GM18870 (cell line): ENCODE data around the gene PPP1R3E.
A peak's percentile ranks its signal among the peaks of the same experiment; 100 is the strongest.
"Not testable (repeated sequence)": the region's sequence is repeated elsewhere in the genome, so short reads cannot be mapped to it uniquely, and the experiment has no call there.

ENCODE experiments used
- ATAC-seq: cut with Tn5 transposase; IDR thresholded peaks from one replicate; pipeline ENCODE4 v1.9.1; 2021; ENCODE audit warnings: moderate library complexity; ENCODE audit not compliant: unreplicated experiment

PPP1R3E gene

GRCh38 chr14:23297611-23298277, 4.9 kb downstream of the PPP1R3E start:
- no peak for ATAC-seq

- ATAC-seq, result no peak
These were observed 5.6 kb downstream of the PPP1R3E start for GRCh38 chr14:23297096-23297495.

- ATAC-seq, result no peak
These were observed 6.5 kb downstream of the PPP1R3E start for GRCh38 chr14:23296012-23296777.

GRCh38 chr14:23294734-23295561, 7.7 kb downstream of the PPP1R3E start:
- no peak for ATAC-seq

- ATAC-seq, result no peak
These were observed 15.7 kb downstream of the PPP1R3E start for GRCh38 chr14:23286902-23287479.

- ATAC-seq, result peak; percentile 97
These were observed 16.4 kb downstream of the PPP1R3E start, which contains the start of gene HOMEZ for GRCh38 chr14:23286020-23286901. Gene HOMEZ, minus strand, starts transcription at chr14:23286132. Its CDS starts 180 bp downstream, at chr14:23285952.

GRCh38 chr14:23285530-23286019, 17.1 kb downstream of the PPP1R3E start:
- peak; percentile 10 for ATAC-seq

- no peak for ATAC-seq
These were observed 17.8 kb downstream of the PPP1R3E start for GRCh38 chr14:23284654-23285529.

GRCh38 chr14:23281247-23281646, 21.4 kb downstream of the PPP1R3E start:
- ATAC-seq, result no peak

- ATAC-seq, result not testable (repeated sequence)
These were observed 24.7 kb downstream of the PPP1R3E start for GRCh38 chr14:23277928-23278327.

- ATAC-seq, result no peak
These were observed 25.5 kb downstream of the PPP1R3E start for GRCh38 chr14:23277189-23277588.

GRCh38 chr14:23275412-23275811, 27.2 kb downstream of the PPP1R3E start:
- ATAC-seq, result no peak

GRCh38 chr14:23269193-23269592, 33.5 kb downstream of the PPP1R3E start:
- no peak for ATAC-seq

GRCh38 chr14:23260849-23261248, 41.8 kb downstream of the PPP1R3E start:
- ATAC-seq, result not testable (repeated sequence)

- ATAC-seq, result no peak
These were observed 43.2 kb downstream of the PPP1R3E start for GRCh38 chr14:23259426-23259825.

- ATAC-seq, result no peak
These were observed 44.4 kb downstream of the PPP1R3E start for GRCh38 chr14:23258256-23258655.

GRCh38 chr14:23252420-23253333, 50.0 kb downstream of the PPP1R3E start:
- ATAC-seq, result no peak

GRCh38 chr14:23252006-23252405, 50.7 kb downstream of the PPP1R3E start:
- ATAC-seq, result no peak
